AG09309 (cell line): Measurements from ENCODE around the gene THBS4.

Source experiments
- DNase-seq: peaks from one replicate; pipeline ENCODE4 v3.0.0-alpha.2; 2010; ENCODE audit warnings: low read depth
- H3K4me3 ChIP-seq: 2 replicates; pipeline ENCODE4 v1.5.1; 2011; ENCODE audit warnings: mild to moderate bottlenecking, low read depth, low read length, moderate library complexity; ENCODE audit not compliant: control insufficient read depth
- CTCF ChIP-seq: IDR thresholded peaks from 2 replicates; pipeline ENCODE4 v1.5.1; 2011; ENCODE audit warnings: mild to moderate bottlenecking, low read depth, low read length, inconsistent platforms; ENCODE audit not compliant: insufficient read depth, control insufficient read depth; ENCODE audit errors: missing control alignments

Gene THBS4

GRCh38 chr5:80114860-80115259 is 79.7 kb downstream of the THBS4 start:
- TF ChIP-seq CTCF: no peak
- no peak for DNase-seq
- H3K4me3 ChIP-seq: no peak overlapping the region

- no peak for TF ChIP-seq CTCF
- no peak overlapping the region for H3K4me3 ChIP-seq
Measured at GRCh38 chr5:80116000-80116399, 80.9 kb downstream of the THBS4 start.

GRCh38 chr5:80116465-80116864 is 81.3 kb downstream of the THBS4 start:
- H3K4me3 ChIP-seq: no peak overlapping the region
- TF ChIP-seq CTCF: no peak
- no peak for DNase-seq

More at GRCh38 chr5:80116000-80116399, 80.9 kb downstream of the THBS4 start:
- no peak for DNase-seq

- no peak for DNase-seq
- TF ChIP-seq CTCF: no peak
- no peak overlapping the region for H3K4me3 ChIP-seq
Measured at GRCh38 chr5:80117446-80117845, 82.3 kb downstream of the THBS4 start.

GRCh38 chr5:80119372-80119771 is 84.2 kb downstream of the THBS4 start:
- TF ChIP-seq CTCF: no peak
- DNase-seq: no peak
- no peak overlapping the region for H3K4me3 ChIP-seq

GRCh38 chr5:80122579-80122978 is 87.4 kb downstream of the THBS4 start:
- TF ChIP-seq CTCF: no peak
- DNase-seq: no peak

More at GRCh38 chr5:80122579-80122978, 87.4 kb downstream of the THBS4 start:
- H3K4me3 ChIP-seq: no peak overlapping the region
